ENCODE data around the gene RPS19BP1. TPM values are rescaled to one million over a fixed set of nuclear protein-coding genes. Genes with fewer than 3 reads are reported as not detected.

The RPS19BP1 gene
- total RNA-seq = 40.3 and 48.2 TPM in 2 replicates

DNA sequence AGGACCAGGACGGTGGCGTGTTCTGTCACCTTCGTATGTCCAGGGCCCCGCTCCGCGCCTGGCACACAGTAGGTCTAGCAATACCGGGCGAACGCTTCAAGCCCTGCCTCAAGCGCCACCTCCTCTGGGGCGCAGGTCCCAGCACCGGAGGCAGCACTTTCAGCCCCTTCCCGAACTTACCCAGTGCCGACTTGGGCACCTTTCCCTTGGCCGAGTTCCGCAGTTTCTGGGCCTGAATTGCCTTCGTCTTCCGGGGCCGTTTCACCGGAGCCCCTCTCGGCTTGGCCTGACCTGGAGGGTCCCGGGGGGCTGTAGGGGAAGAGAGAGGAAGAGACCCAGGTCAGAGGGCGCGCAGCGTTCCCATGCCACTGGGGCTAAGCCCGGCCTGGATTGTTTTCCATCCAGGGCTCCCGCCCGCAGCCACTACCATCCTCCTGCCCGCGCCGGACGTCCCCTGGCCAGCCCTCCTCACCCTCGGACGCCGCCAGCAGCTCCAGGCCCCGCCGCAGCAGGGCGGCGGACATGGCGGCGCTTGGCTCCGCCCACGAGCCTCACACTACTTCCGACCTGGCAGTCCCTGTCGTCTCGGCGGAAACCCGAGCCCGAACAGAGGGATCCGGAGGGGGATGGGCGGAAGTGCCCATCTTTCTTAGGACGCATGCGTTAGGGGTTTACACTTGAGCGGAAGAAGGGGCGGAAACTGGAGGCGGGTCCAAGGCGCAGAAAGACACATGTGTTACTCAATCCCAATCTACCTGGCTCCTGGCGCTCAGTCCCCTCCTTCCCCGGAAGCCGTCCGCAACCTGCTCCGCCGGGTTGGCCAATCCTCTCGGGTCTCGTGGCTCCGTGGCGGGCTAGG lies at the start of gene RPS19BP1:
Gene RPS19BP1, minus strand, starts transcription at position 534 of the 859 bp plus-strand sequence. Its CDS starts 10 bp downstream, at position 524.
- peak; percentile 88 to 98 for DNase-seq (ENCODE audit: low read depth in 2 of 2)

- DNase-seq (ENCODE audit: low read depth in 2 of 2) = no peak
Measured at GRCh38 chr22:39581303-39581702, 48.8 kb upstream of the RPS19BP1 start.

DNA sequence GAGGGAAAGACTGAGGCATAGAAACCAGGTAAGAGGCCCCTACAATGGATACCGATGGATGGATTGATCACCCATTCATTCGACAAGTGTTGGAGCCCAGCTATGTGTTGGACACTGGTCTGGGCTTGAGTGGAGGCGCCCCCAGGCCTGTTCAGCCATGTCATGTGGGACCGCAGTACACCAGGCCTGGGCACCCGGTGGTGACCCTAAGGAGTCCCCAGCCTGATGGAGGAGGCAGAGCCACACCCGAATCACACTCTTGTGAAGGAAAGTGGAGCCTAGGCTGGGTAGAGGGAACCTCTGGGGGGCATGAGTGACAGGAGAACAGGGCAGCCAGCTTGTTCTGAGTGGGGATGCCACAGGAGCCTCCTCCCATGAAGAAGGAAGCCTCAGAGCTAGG lies 48.2 kb upstream of the RPS19BP1 start:
- no peak for DNase-seq (ENCODE audit: low read depth in 2 of 2)

- DNase-seq (ENCODE audit: low read depth in 2 of 2) = no peak
Measured at GRCh38 chr22:39580006-39580441, 47.5 kb upstream of the RPS19BP1 start.

DNA sequence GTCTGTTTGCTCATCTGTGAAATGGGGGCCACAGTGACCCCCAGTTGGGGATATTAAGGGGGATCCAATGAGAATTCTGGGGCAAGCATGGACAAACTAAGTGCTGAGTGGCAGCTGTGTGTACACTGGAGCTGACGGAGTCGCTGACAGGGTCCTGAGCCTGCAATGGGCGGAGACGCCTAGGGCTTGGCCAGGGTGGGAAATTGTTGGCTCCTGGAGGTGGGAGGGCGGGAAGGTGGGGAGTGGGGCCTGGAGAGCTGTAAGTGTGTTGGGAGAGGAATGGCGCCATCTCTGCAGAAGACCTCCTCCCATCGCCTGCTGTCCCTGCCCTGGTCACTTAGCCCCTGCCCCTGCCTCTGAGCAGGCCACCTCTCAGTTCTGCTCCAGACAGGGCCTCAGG lies 45.4 kb upstream of the RPS19BP1 start:
- no peak for DNase-seq (ENCODE audit: low read depth in 2 of 2)

GRCh38 chr22:39577366-39577765 lies 44.8 kb upstream of the RPS19BP1 start:
- DNase-seq (ENCODE audit: low read depth in 2 of 2) = peak; percentile 36 to 81

- no peak for DNase-seq (ENCODE audit: low read depth in 2 of 2)
Measured at GRCh38 chr22:39576027-39576426, 43.5 kb upstream of the RPS19BP1 start.

DNA sequence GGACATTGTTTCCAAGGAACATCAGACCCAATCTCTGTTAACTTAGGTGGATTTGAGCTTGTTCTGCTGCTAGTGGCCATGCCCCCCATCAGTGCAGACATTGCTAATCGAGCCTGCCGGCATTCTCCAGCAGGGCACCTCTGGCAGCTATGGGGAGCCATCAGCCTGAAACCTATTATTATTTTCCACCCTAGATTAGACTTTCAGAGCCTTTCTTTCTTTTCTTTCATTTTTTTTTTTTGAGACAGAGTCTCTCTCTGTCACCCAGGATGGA lies 42.9 kb upstream of the RPS19BP1 start:
- DNase-seq (ENCODE audit: low read depth in 2 of 2) = no peak

- DNase-seq (ENCODE audit: low read depth in 2 of 2) = peak; percentile 50 to 94
Measured at GRCh38 chr22:39574779-39575551, 42.4 kb upstream of the RPS19BP1 start.

DNA sequence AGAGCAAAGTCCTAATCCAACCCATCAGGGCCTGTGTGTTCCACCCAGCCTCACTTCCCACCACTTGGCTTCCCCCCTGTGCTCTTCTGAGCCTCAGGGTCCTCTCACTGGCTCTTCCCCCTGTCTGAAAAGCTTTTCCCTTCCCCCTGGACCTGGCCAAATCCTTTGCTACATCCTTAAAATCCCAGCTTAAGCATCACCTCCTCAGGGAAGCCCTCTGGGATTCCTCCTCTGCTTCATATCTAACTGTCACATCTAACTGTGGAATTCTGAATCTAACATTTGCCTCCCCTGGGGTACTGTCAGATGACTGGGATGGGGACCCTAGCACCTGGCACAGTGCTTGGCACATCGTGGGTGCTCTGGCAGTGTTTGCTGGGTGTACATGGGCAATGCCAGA lies 39.0 kb upstream of the RPS19BP1 start:
- no peak for DNase-seq (ENCODE audit: low read depth in 2 of 2)

DNA sequence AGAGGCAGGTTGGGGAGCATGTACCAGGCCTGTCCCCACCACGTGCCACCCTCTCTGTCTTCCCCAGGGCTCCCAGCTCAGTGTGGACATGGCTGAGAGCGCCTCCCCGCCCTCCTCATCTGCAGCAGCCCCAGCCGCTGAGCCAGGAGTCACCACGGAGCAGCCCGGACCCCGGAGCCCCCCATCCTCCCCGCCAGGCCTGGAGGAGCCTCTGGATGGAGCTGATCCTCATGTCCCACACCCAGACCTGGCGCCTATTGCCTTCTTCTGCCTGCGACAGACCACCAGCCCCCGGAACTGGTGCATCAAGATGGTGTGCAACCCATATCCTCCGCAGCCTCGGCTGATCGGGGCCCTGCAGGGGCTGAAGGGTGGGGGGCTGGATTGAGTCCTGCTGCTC lies 38.1 kb upstream of the RPS19BP1 start, which contains the start of gene CACNA1I:
Gene CACNA1I, plus strand, starts transcription at position 89 of the 400 bp plus-strand sequence. Its CDS starts 0 bp downstream, at position 89.
- DNase-seq (ENCODE audit: low read depth in 2 of 2) = no peak

DNA sequence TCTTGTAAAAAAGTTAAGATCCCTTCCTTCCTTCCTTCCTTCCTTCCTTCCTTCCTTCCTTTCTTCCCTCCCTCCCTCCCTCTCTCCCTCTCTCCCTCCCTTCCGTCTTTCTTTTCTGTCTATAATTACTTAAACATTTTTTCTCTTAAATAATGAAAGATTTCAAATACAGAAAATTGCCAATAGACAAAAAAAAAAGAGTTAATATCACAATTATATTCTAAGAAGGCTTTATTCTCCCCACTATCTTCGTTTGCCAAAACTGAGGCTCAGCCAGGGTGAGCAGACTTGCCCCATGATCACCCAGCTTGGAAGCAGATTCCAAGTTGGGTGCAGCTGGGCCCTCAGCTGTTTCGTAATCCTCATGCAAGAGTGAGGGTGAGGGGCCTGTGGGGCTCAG lies 37.7 kb upstream of the RPS19BP1 start:
- DNase-seq (ENCODE audit: low read depth in 2 of 2) = no peak

GRCh38 chr22:39569066-39569465 lies 36.5 kb upstream of the RPS19BP1 start:
- DNase-seq (ENCODE audit: low read depth in 2 of 2) = no peak

GRCh38 chr22:39568278-39568981 lies 35.9 kb upstream of the RPS19BP1 start:
- DNase-seq (ENCODE audit: low read depth in 2 of 2) = no peak

DNA sequence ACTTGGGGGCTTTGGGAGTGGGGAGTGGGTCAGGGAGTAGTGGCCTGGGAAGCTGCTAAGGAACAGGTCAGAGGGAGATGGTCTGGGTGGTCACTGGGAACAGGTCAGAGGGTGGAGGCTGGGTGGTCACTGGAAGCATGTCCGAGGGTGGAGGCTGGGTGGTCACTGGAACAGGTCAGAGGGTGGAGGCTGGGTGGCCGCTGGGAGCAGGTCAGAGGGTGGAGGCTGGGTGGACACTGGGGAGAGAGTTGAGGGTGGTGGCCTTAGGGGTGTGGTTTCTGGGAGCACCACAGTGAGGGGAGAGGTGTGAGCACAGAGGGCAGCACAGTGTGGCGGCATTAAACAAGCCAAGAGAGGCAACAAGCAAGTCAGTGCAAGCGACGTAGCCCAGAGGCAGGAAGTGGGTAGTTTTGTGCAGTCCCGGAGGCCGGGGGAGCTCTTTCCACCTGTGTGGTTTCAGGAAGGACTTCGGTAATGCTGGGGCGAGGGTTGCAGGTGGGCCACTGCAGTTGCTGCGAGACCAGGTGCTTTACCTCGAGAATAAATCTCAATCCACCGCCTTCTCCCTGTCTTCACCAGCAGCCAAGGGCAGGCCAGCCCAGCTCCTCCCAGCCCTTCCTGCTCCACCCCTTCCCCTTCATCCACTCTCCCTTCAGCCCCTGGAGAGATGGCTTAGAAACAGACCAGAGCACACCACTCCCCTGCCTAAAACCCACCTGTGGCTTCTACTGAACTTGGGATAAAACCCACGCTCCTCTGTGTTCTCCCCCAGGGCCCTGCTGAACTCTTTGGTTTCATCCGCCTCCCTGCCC lies 34.8 kb upstream of the RPS19BP1 start:
- DNase-seq (ENCODE audit: low read depth in 2 of 2) = no peak

DNA sequence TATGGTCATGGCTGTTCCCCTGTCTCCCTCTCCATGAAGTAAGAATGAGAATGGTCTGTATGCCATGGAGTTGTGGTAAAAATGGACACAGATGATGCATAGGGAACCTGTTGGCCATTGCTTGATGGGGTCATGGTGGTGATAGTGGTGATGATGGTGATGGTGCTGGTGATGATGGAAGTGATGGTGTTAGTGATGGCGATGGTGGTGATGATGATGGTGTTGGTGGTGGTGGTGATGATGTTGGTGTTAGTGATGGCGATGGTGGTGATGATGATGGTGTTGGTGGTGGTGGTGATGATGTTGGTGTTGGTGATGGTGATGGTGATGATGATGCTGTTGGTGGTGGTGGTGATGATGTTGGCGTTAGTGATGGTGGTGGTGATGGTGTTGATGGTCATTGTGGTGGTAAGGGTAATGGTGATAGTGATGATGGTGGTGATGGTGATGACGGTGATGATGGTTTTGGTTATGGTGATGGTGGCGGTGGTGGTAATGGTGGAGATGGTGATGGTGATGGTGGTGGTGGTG lies 32.9 kb upstream of the RPS19BP1 start:
- DNase-seq (ENCODE audit: low read depth in 2 of 2) = no peak

DNA sequence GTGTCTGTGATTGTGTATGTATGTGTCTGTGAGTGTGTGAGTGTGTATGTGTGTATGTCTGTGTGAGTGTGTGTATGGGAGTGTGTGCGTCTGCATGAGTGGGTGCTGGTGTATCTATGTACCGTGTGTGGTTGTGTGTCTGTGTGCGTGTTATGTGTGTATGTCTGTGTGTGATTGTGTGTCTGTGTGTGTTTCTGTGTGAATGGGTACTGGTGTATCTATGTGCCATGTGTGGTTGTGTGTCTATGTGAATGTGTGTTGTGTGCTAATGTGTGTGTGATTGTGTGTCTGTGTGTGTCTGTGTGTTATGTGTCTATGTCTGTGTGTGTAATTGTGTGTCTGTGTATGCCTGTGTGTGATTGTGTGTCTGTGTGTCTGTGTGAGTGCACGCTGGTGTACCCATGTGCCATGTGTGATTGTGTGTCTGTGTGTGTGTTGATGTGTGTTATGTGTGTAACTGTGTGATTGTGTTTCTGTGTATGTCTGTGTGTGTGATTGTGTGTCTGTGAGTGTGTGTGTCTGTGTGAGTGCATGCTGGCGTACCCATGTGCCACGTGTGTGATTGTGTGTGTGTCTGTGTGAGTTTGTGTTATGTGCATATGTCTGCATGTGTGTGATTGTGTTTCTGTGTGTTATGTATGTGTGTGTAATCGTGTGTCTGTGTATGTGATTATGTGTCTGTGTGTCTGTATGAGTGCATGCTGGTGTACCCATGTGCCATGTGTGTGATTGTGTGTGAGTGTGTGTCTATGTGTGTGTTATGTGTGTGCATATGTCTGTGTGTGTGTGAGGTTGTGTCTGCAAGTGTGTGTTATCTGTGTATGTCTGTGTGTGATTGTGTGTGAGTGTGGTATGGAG lies 31.3 kb upstream of the RPS19BP1 start:
- no peak for DNase-seq (ENCODE audit: low read depth in 2 of 2)

GRCh38 chr22:39562839-39563489 lies 30.4 kb upstream of the RPS19BP1 start:
- no peak for DNase-seq (ENCODE audit: low read depth in 2 of 2)

- DNase-seq (ENCODE audit: low read depth in 2 of 2) = no peak
Measured at GRCh38 chr22:39560127-39560526, 27.6 kb upstream of the RPS19BP1 start.

Data from lung microvascular endothelial cell (primary cell).